GM23338 (cell line): ENCODE data around the gene ITGB3. TPM values are rescaled to one million over a fixed set of nuclear protein-coding genes. Genes with fewer than 3 reads are reported as not detected.

ENCODE experiments used
- ATAC-seq: fragments of 200-7000 bp; cut with Tn5 transposase; 3 replicates; pipeline ENCODE4 v1.9.1; 2020
- DNase-seq: peaks from one replicate; pipeline ENCODE4 v3.0.0-alpha.2; 2015; ENCODE audit warnings: low spot score
- H2AFZ ChIP-seq: fragments of 200-600 bp; sonication (generic); 2 replicates; pipeline ENCODE4 v1.8.0; 2016; ENCODE audit warnings: antibody characterized with exemption, mild to moderate bottlenecking, moderate library complexity
- H3F3A ChIP-seq: fragments of 200-600 bp; sonication (generic); replicated peaks from 2 replicates; pipeline ENCODE4 v1.8.0; 2017; ENCODE audit warnings: antibody characterized with exemption, mixed run types, low read depth
- H3K27ac ChIP-seq: fragments of 200-600 bp; sonication (generic); 2 replicates; pipeline ENCODE4 v1.6.1; 2016; ENCODE audit warnings: low read depth
- H3K27me3 ChIP-seq: fragments of 200-600 bp; sonication (generic); 2 replicates; pipeline ENCODE4 v1.8.0; 2016; ENCODE audit warnings: mild to moderate bottlenecking, mixed run types, moderate library complexity; ENCODE audit not compliant: insufficient read depth
- H3K36me3 ChIP-seq: fragments of 200-600 bp; sonication (generic); 2 replicates; pipeline ENCODE4 v1.8.0; 2016; ENCODE audit warnings: mild to moderate bottlenecking; ENCODE audit not compliant: insufficient read depth
- H3K4me1 ChIP-seq: fragments of 200-600 bp; sonication (generic); 2 replicates; pipeline ENCODE4 v1.8.0; 2016; ENCODE audit warnings: mild to moderate bottlenecking, moderate library complexity; ENCODE audit not compliant: insufficient read depth
- H3K4me2 ChIP-seq: fragments of 200-600 bp; sonication (generic); 2 replicates; pipeline ENCODE4 v1.7.1; 2017; ENCODE audit warnings: mixed run types
- H3K4me3 ChIP-seq: fragments of 200-600 bp; sonication (generic); 2 replicates; pipeline ENCODE4 v1.6.1; 2016; ENCODE audit warnings: mixed run types
- H3K79me2 ChIP-seq: fragments of 200-600 bp; sonication (generic); replicated peaks from 2 replicates; pipeline ENCODE4 v1.8.0; 2017; ENCODE audit warnings: mild to moderate bottlenecking; ENCODE audit not compliant: insufficient read depth
- H3K9me2 ChIP-seq: fragments of 200-600 bp; sonication (generic); 2 replicates; pipeline ENCODE4 v1.8.0; 2017; ENCODE audit not compliant: insufficient read depth
- H4K20me1 ChIP-seq: fragments of 200-600 bp; sonication (generic); replicated peaks from 2 replicates; pipeline ENCODE4 v1.8.0; 2017; ENCODE audit warnings: mild to moderate bottlenecking; ENCODE audit not compliant: insufficient read depth
- H3K27ac Mint-ChIP-seq: 2 replicates; pipeline ENCODE4 v1.8.0; 2020; ENCODE audit warnings: inconsistent platforms, mild to moderate bottlenecking, moderate library complexity, mixed read lengths
- H3K27me3 Mint-ChIP-seq: 3 replicates; pipeline ENCODE4 v1.8.0; 2022; ENCODE audit warnings: low read depth, mild to moderate bottlenecking, moderate library complexity, mixed read lengths, inconsistent platforms; ENCODE audit not compliant: insufficient read depth, poor library complexity
- H3K36me3 Mint-ChIP-seq: 3 replicates; pipeline ENCODE4 v1.8.0; 2021; ENCODE audit warnings: low read depth, mild to moderate bottlenecking, inconsistent platforms, moderate library complexity, mixed read lengths
- H3K4me1 Mint-ChIP-seq: 3 replicates; pipeline ENCODE4 v1.8.0; 2020; ENCODE audit warnings: mild to moderate bottlenecking, inconsistent platforms, mixed read lengths
- H3K4me3 Mint-ChIP-seq: 3 replicates; pipeline ENCODE4 v1.8.0; 2021; ENCODE audit warnings: moderate library complexity, mild to moderate bottlenecking, inconsistent platforms, mixed read lengths
- H3K9me3 Mint-ChIP-seq: 3 replicates; pipeline ENCODE4 v1.8.0; 2020; ENCODE audit warnings: moderate library complexity, mild to moderate bottlenecking, inconsistent platforms, mixed read lengths
- CREB1 ChIP-seq: fragments of 250-450 bp; sonication (Bioruptor Pico); IDR thresholded peaks from 2 replicates; pipeline ENCODE4 v1.5.0; 2020; ENCODE audit warnings: low read depth, mild to moderate bottlenecking, moderate library complexity
- CTCF ChIP-seq, 2 experiments: fragments of 200-600 bp in 1 of 2; sonication (generic) in 1 of 2; conservative IDR thresholded peaks; 2 replicates each; pipeline versions ENCODE4 v1.5.1 to v1.6.1; 2016 to 2017; ENCODE audit warnings: antibody characterized with exemption in 2 of 2, low read depth in 2 of 2, mild to moderate bottlenecking in 2 of 2, moderate library complexity in 1 of 2
- EZH2 ChIP-seq: fragments of 200-600 bp; sonication (generic); IDR thresholded peaks from one replicate; pipeline ENCODE4 v1.8.0; 2017; ENCODE audit warnings: antibody characterized with exemption, mild to moderate bottlenecking, low read depth; ENCODE audit not compliant: unreplicated experiment
- NANOG ChIP-seq: IDR thresholded peaks from 2 replicates; pipeline ENCODE4 v1.6.1; 2016; ENCODE audit warnings: antibody characterized with exemption, borderline replicate concordance
- ZNF462 ChIP-seq: fragments of 250-450 bp; sonication (Bioruptor Pico); IDR thresholded peaks from 2 replicates; pipeline ENCODE4 v1.5.0; 2020; ENCODE audit warnings: mild to moderate bottlenecking, moderate library complexity
- polyA plus RNA-seq: library from polyadenylated mRNA; unstranded; fragments of >200 nt; fragmentation: Nextera tagmentation; extraction: Ambion mirVana; gene quantifications from 2 replicates; pipeline ENCODE4 v1.2.1, GENCODE V29; 2016
- total RNA-seq: library from RNA; depleted of rRNA; stranded (reverse); fragments of >200 nt; shearing (Covaris generic); gene quantifications from 2 replicates; pipeline ENCODE4 v1.2.3, GENCODE V29; 2014

Gene ITGB3
- total and polyA plus RNA-seq, 2 experiments from 2014 or later, result 0.52 TPM; not detected in 1

- Mint-ChIP-seq H3K27ac (no peak overlapping the region), H3K4me1 (peaks cover 13% of the 10 kb centered on the region), H3K9me3 (no peaks in the 10 kb centered on the region; the same call in 2 of the 3 replicates), H3K36me3 (no peaks in the 10 kb centered on the region), H3K27me3 (peaks cover 11% of the 10 kb centered on the region), H3K4me3 (no peak overlapping the region)
- no peak for TF ChIP-seq NANOG
- TF ChIP-seq CREB1 (CRISPR knock-in tag), result no peak
- no peak for TF ChIP-seq CTCF (conservative IDR thresholded peaks at IDR 0.05; ENCODE audit: low read depth in 2 of 2)
- TF ChIP-seq ZNF462 (CRISPR knock-in tag), result no peak
- TF ChIP-seq EZH2, result no peak
- Histone ChIP-seq H3K9me2 (peaks cover 6% of the 10 kb centered on the region; the same call in 1 of the 2 replicates), H3K79me2 (no peaks in the 10 kb centered on the region), H3K4me3 (no peak overlapping the region), H3F3A (no peaks in the 10 kb centered on the region), H2AFZ (peak overlapping the region; percentile 0; the same call in 1 of the 2 replicates), H3K4me1 (peaks cover 5% of the 10 kb centered on the region; the same call in 1 of the 2 replicates), H4K20me1 (no peaks in the 10 kb centered on the region), H3K36me3 (no peaks in the 10 kb centered on the region), H3K4me2 (peak overlapping the region; percentile 0; the same call in 1 of the 2 replicates), H3K27me3 (peaks cover 7% of the 10 kb centered on the region; the same call in 1 of the 2 replicates), H3K27ac (no peak overlapping the region)
- ATAC-seq (no peak), DNase-seq (no peak)
Measured at GRCh38 chr17:47291242-47291873, 37.7 kb downstream of the ITGB3 start.
